ENCODE results near the gene OR7C2. TPM values are rescaled to one million over a fixed set of nuclear protein-coding genes. Genes with fewer than 3 reads are reported as not detected.

OR7C2 gene
- total and polyA plus RNA-seq, 2 of the 8 experiments (the other 6 are each of a cell fraction or from before 2014, with no cell fraction given), result not detected

DNA sequence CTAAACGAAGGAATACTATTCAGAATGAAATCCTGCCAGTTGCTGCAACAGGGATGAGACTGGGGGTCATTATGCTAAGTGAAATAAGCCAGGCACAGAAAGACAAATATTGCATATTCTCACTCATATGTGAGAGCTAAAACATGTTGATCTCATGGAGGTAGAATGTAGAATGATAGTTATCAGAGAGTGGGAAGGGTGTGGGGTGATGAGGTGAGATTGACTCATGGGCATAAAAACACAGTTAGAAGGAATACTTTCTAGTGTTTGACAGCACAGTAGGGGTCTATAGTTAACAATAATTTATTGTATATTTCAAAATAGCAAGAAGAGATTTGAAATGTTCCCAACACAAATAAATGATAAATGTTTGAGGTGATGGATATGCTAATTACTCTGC lies 7.8 kb upstream of the OR7C2 start:
- Histone ChIP-seq H2BK5ac (ENCODE audit: low read depth, low read length) (no peak overlapping the region), H3K56ac (replicated peaks; ENCODE audit: insufficient read length, low read depth, low read length) (no peak overlapping the region), H4K5ac (ENCODE audit: insufficient read length, low read depth, low read length) (no peak overlapping the region), H3K23me2 (ENCODE audit: low read depth, low read length) (no peaks in the 10 kb centered on the region), H2BK120ac (replicated peaks; ENCODE audit: low read depth, low read length) (no peak overlapping the region), H3K79me2 (ENCODE audit: control insufficient read depth in 1 of 2, insufficient read depth in 2 of 2, low read length in 2 of 2) (no peaks in the 10 kb centered on the region), H2BK12ac (ENCODE audit: low read depth, low read length) (no peak overlapping the region), H4K8ac (ENCODE audit: extremely low read depth, insufficient read depth, low read length) (no peak overlapping the region), H2BK15ac (ENCODE audit: low read length) (no peak overlapping the region), H3K18ac (ENCODE audit: extremely low read depth, low read length) (no peak overlapping the region), H3K4me2 (ENCODE audit: insufficient read depth in 1 of 2, low read depth in 2 of 2, low read length in 2 of 2) (no peak overlapping the region), H3K4ac (replicated peaks; ENCODE audit: insufficient read length, low read depth, low read length) (no peak overlapping the region), H3K14ac (ENCODE audit: insufficient read length) (no peak overlapping the region), H3K9ac (replicated peaks in 1 of 4; ENCODE audit: extremely low read depth in 1 of 4, low read depth in 3 of 4, low read length in 3 of 4) (no peak overlapping the region), H3K4me1 (replicated peaks in 1 of 4; ENCODE audit: control insufficient read depth in 3 of 4, insufficient read depth in 4 of 4, low read length in 3 of 4) (no peaks in the 10 kb centered on the region), H4K91ac (replicated peaks; ENCODE audit: insufficient read length, low read length) (no peak overlapping the region), H3K23ac (ENCODE audit: insufficient read length) (no peak overlapping the region), H2BK20ac (ENCODE audit: low read length) (no peak overlapping the region), H3K79me1 (ENCODE audit: low read depth, low read length) (no peaks in the 10 kb centered on the region), H3K4me3 (ENCODE audit: extremely low read depth in 1 of 4, insufficient read depth in 2 of 4, low read depth in 3 of 4, low read length in 4 of 4) (no peak overlapping the region), H2AK5ac (ENCODE audit: low read depth, low read length) (no peak overlapping the region), H3K9me3 (ENCODE audit: insufficient read depth in 2 of 2, low read depth in 1 of 2, low read length in 1 of 2) (peaks cover 29% of the 10 kb centered on the region in 2 experiments), H2AFZ (ENCODE audit: low read length) (no peak overlapping the region), H4K20me1 (replicated peaks in 1 of 2; ENCODE audit: control insufficient read depth in 1 of 2, insufficient read depth in 2 of 2, low read length in 2 of 2) (no peaks in the 10 kb centered on the region), H3K27me3 (replicated peaks in 1 of 4; ENCODE audit: control insufficient read depth in 3 of 4, extremely low read depth in 1 of 4, insufficient read depth in 3 of 4, low read length in 3 of 4) (no peaks in the 10 kb centered on the region), H3K27ac (ENCODE audit: low read depth, low read length) (no peak overlapping the region), H3K36me3 (ENCODE audit: control insufficient read depth in 2 of 4, insufficient read depth in 4 of 4, low read length in 3 of 4) (no peaks in the 10 kb centered on the region)
- ChIA-PET CTCF (ENCODE audit: partially characterized antibody) (no interaction called here), POLR2A (ENCODE audit: partially characterized antibody) (no interaction called here)
- no peak for DNase-seq (ENCODE audit: low read depth in 1 of 2, low spot score in 2 of 2)
- 63% methylated on average over 1 of the region's 1 CpG; no CpG with 5 or more reads in 1 of the 2 experiments for WGBS, 2 experiments (ENCODE audit: extremely low coverage in 1 of 2, insufficient coverage in 1 of 2, insufficient read length in 1 of 2, insufficient replicate concordance in 2 of 2, low coverage in 1 of 2, low lambda C conversion rate in 2 of 2, missing lambda C conversion rate in 1 of 2)
- TF ChIP-seq RBBP5 (IDR thresholded peaks at IDR 0.05; ENCODE audit: borderline replicate concordance, low read depth, low read length) (no peak), CBX8 (IDR thresholded peaks at IDR 0.05; ENCODE audit: borderline replicate concordance, low read depth, low read length) (no peak), TAF1 (IDR thresholded peaks at IDR 0.05; ENCODE audit: low read depth, low read length) (no peak), BACH1 (IDR thresholded peaks at IDR 0.05; ENCODE audit: low read length) (no peak), CHD1 (IDR thresholded peaks at IDR 0.05; ENCODE audit: low read depth, low read length) (no peak), POLR2AphosphoS5 (IDR thresholded peaks at IDR 0.05; ENCODE audit: low read depth, low read length) (no peak), BCL11A (IDR thresholded peaks at IDR 0.05; ENCODE audit: low read depth in 2 of 2, low read length in 2 of 2) (no peak), SIRT6 (IDR thresholded peaks at IDR 0.05; ENCODE audit: low read length) (no peak), EP300 (IDR thresholded peaks at IDR 0.05; ENCODE audit: borderline replicate concordance in 1 of 2, low read depth in 2 of 2, low read length in 2 of 2) (no peak)
- TF ChIP-seq, protein P1, sequence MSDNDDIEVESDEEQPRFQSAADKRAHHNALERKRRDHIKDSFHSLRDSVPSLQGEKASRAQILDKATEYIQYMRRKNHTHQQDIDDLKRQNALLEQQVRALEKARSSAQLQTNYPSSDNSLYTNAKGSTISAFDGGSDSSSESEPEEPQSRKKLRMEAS (IDR thresholded peaks at IDR 0.05), result no peak
- FAIRE-seq, result no peak
